Endothelial cell of umbilical vein (primary cell): ENCODE data around the gene RASAL1. TPM values are rescaled to one million over a fixed set of nuclear protein-coding genes. Genes with fewer than 3 reads are reported as not detected.

Source experiments
- BruUV-seq: library from RNA; stranded (reverse); fragments of 400-500 nt; replicated peaks from 2 replicates; lab custom pipeline; 2021; lab: Mats Ljungman, UMichigan
- CTCF ChIA-PET: fragments of 300-600, 350-600 bp; sonication (Branson Sonifier 250); formaldehyde crosslinking; loops from one replicate; lab custom pipeline; 2021; ENCODE audit warnings: antibody characterized with exemption, inconsistent platforms; lab: Charles Lee
- POLR2A ChIA-PET: fragments of 300-600, 350-600 bp; sonication (Branson Sonifier 250); formaldehyde crosslinking; loops from one replicate; lab custom pipeline; 2021; ENCODE audit warnings: antibody characterized with exemption, inconsistent platforms; lab: Charles Lee
- DNase-seq: peaks from one replicate; pipeline ENCODE4 v3.0.0-alpha.2; 2011; ENCODE audit warnings: low read depth, low spot score
- FAIRE-seq: peaks from 2 replicates; lab custom pipeline; 2011; peaks lifted over from hg19 to GRCh38; lab: Jason Lieb, UNC
- H2AFZ ChIP-seq: 2 replicates; pipeline ENCODE4 v1.6.0; 2012; ENCODE audit warnings: low read depth, low read length, control low read depth, inconsistent platforms
- H3K27ac ChIP-seq: 2 replicates; pipeline ENCODE4 v1.5.1; 2011; ENCODE audit warnings: low read depth, mild to moderate bottlenecking, control low read depth, low read length, moderate library complexity; ENCODE audit not compliant: insufficient read depth
- H3K27me3 ChIP-seq, 2 experiments: 2 replicates each; pipeline versions ENCODE4 v1.6.0 to v1.6.1; 2011; ENCODE audit warnings: low read length in 2 of 2, mixed read lengths in 1 of 2; ENCODE audit not compliant: control insufficient read depth in 2 of 2, insufficient read depth in 2 of 2
- H3K36me3 ChIP-seq, 2 experiments: 2 replicates in 1 of 2; 3 replicates in 1 of 2; pipeline ENCODE4 v1.5.1; 2011; ENCODE audit warnings: low read length in 2 of 2, mild to moderate bottlenecking in 1 of 2, moderate library complexity in 1 of 2; ENCODE audit not compliant: control insufficient read depth in 2 of 2, insufficient read depth in 2 of 2; ENCODE audit errors: extremely low read depth in 1 of 2
- H3K4me1 ChIP-seq: 3 replicates; pipeline ENCODE4 v1.5.1; 2011; ENCODE audit warnings: mild to moderate bottlenecking, low read length; ENCODE audit not compliant: control insufficient read depth, insufficient read depth; ENCODE audit errors: extremely low read depth
- H3K4me2 ChIP-seq: 2 replicates; pipeline ENCODE4 v1.6.1; 2011; ENCODE audit warnings: low read length, control low read depth, mixed read lengths; ENCODE audit not compliant: insufficient read depth
- H3K4me3 ChIP-seq, 3 experiments: fragments of 200-600 bp in 1 of 3; sonication (generic), shearing (Covaris generic) in 1 of 3; replicated peaks in 1 of 3; 2 replicates each; pipeline ENCODE4 v1.5.1; 2011 to 2016; ENCODE audit warnings: control low read depth in 3 of 3, low read length in 3 of 3, mild to moderate bottlenecking in 2 of 3, inconsistent platforms in 1 of 3, low read depth in 1 of 3, moderate library complexity in 1 of 3; ENCODE audit not compliant: insufficient read depth in 1 of 3
- H3K79me2 ChIP-seq: 2 replicates; pipeline ENCODE4 v1.6.0; 2012; ENCODE audit warnings: low read length, inconsistent platforms; ENCODE audit not compliant: control insufficient read depth, insufficient read depth
- H3K9ac ChIP-seq: replicated peaks from 2 replicates; pipeline ENCODE3; 2011; ENCODE audit warnings: low read length, control low read depth; ENCODE audit not compliant: insufficient read depth; ENCODE audit errors: extremely low read depth
- H3K9me1 ChIP-seq: replicated peaks from 3 replicates; pipeline ENCODE4 v1.6.0; 2011; ENCODE audit warnings: mild to moderate bottlenecking, low read length; ENCODE audit not compliant: control insufficient read depth, insufficient read depth; ENCODE audit errors: extremely low read depth
- H3K9me3 ChIP-seq: replicated peaks from 2 replicates; pipeline ENCODE4 v1.5.1; 2012; ENCODE audit warnings: low read length, inconsistent platforms; ENCODE audit not compliant: control insufficient read depth, insufficient read depth
- H4K20me1 ChIP-seq: replicated peaks from 2 replicates; pipeline ENCODE3; 2011; ENCODE audit warnings: mild to moderate bottlenecking, low read length; ENCODE audit not compliant: control insufficient read depth, insufficient read depth; ENCODE audit errors: extremely low read depth
- CTCF ChIP-seq, 2 donors: IDR thresholded peaks; 1 replicate in 1 of 2; 2 replicates in 1 of 2; pipeline ENCODE4 v1.5.1; 2011; ENCODE audit warnings: low read length in 2 of 2, mild to moderate bottlenecking in 2 of 2, moderate library complexity in 2 of 2, control low read depth in 1 of 2, inconsistent platforms in 1 of 2, low read depth in 1 of 2; ENCODE audit not compliant: insufficient read depth in 1 of 2; ENCODE audit errors: extremely low read depth in 1 of 2
- EZH2 ChIP-seq: IDR thresholded peaks from 2 replicates; pipeline ENCODE4 v1.6.1; 2012; ENCODE audit warnings: borderline replicate concordance, low read depth, mild to moderate bottlenecking, moderate library complexity, low read length, inconsistent platforms; ENCODE audit not compliant: severe bottlenecking
- FOS ChIP-seq: IDR thresholded peaks from 2 replicates; pipeline ENCODE4 v1.6.1; 2011; ENCODE audit warnings: mild to moderate bottlenecking, low read length, moderate library complexity, borderline replicate concordance; ENCODE audit not compliant: insufficient read depth
- GATA2 ChIP-seq: IDR thresholded peaks from 2 replicates; pipeline ENCODE4 v1.7.0; 2011; ENCODE audit warnings: low read depth, mild to moderate bottlenecking, moderate library complexity, mixed read lengths, low read length; ENCODE audit not compliant: insufficient read length, insufficient read depth
- JUN ChIP-seq: IDR thresholded peaks from 2 replicates; pipeline ENCODE4 v1.6.1; 2011; ENCODE audit warnings: borderline replicate concordance, low read depth; ENCODE audit not compliant: insufficient read length, insufficient read depth
- MYC ChIP-seq: IDR thresholded peaks from one replicate; pipeline ENCODE4 v1.6.1; 2011; ENCODE audit warnings: mild to moderate bottlenecking, low read depth, low read length
- POLR2A ChIP-seq: IDR thresholded peaks from 2 replicates; pipeline ENCODE4 v1.6.1; 2012; ENCODE audit warnings: low read depth, mild to moderate bottlenecking, control low read depth, low read length
- POLR2AphosphoS5 ChIP-seq: IDR thresholded peaks from 2 replicates; pipeline ENCODE4 v1.6.1; 2012; ENCODE audit warnings: low read depth, mild to moderate bottlenecking, control low read depth, low read length, moderate library complexity; ENCODE audit not compliant: insufficient read depth
- dilution Hi-C: fragments of 300-500 bp; cut with MboI; formaldehyde crosslinking; loops from one replicate; pipeline ENCODE4 v1.15.0; 2019; ENCODE audit warnings: low sequenced_read_pairs; ENCODE audit not compliant: extremely low pct_ligation_motif_present
- intact Hi-C: fragments of 100-400 bp; cut with micrococcal nuclease; formaldehyde crosslinking; loops from one replicate; pipeline ENCODE4 v1.10.0; 2022
- polyA plus RNA-seq, 4 experiments: library from polyadenylated mRNA; depleted of rRNA in 3 of 4; stranded (reverse) in 3 of 4; unstranded in 1 of 4; fragments of >200 nt; gene quantifications; 2 replicates each; pipeline versions ENCODE4 v1.2.1 to v1.2.3, GENCODE V29; 2011 to 2012; ENCODE audit warnings: missing spikeins in 1 of 4
- total RNA-seq: library from RNA; stranded (reverse); gene quantifications from 2 replicates; pipeline ENCODE4 v1.2.3, GENCODE V29; 2021
- TF ChIP-seq, protein P1 (sequence below): IDR thresholded peaks from 2 replicates; pipeline ENCODE4 v1.6.1; 2011; ENCODE audit not compliant: insufficient read depth, insufficient read length

Gene RASAL1
- total and polyA plus RNA-seq, 2 donors (not counting 3 experiments of a cell fraction or from before 2014, with no cell fraction given) = not detected

DNA sequence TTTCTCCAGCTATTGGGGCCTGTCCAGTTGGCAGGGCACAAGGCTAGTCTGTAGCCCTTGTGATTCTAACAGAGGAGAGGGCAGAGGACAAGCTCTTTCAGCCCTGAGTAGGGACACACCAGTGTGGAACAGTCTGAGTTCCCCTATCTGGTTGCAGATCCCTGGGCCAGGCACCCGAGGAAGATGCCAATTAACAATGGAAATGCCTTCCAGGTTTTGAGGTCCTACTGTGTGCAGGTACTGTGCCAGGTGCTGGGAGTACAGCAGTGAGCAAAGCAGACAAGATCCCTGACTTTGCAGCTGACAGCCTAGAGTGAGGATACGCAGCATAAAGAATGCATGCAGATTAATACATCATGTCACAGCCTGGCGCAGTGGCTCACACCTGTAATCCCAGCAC, 62.0 kb downstream of the RASAL1 start:
- Histone ChIP-seq H3K4me2 (no peak overlapping the region), H3K9me3 (no peaks in the 10 kb centered on the region), H3K27me3 (peaks cover 10 to 12% of the 10 kb centered on the region in 2 experiments), H3K27ac (no peak overlapping the region), H3K9ac (no peak overlapping the region), H3K36me3 (no peaks in the 10 kb centered on the region), H3K79me2 (no peaks in the 10 kb centered on the region), H4K20me1 (no peaks in the 10 kb centered on the region), H3K4me3 (no peak overlapping the region), H2AFZ (no peak overlapping the region), H3K9me1 (no peaks in the 10 kb centered on the region), H3K4me1 (no peaks in the 10 kb centered on the region)
- ChIA-PET POLR2A (no interaction called here), CTCF (interaction anchor here (0.8 to 1.2 kb wide), 2 partner anchors 81 kb away, joined by 4 to 5 read pairs; no protein-coding TSS in a partner anchor)
- no peak for FAIRE-seq
- BruUV-seq = no TSS peak
- dilution Hi-C loops (no loop called here), intact Hi-C loops (no loop called here)
- TF ChIP-seq CTCF (IDR thresholded peaks at IDR 0.05; ENCODE audit: extremely low read depth in 1 of 2, insufficient read depth in 1 of 2, low read depth in 1 of 2, low read length in 2 of 2) (no peak), JUN (no peak), GATA2 (no peak), POLR2A (no peak), POLR2AphosphoS5 (no peak), MYC (no peak), EZH2 (no peak), FOS (no peak)
- TF ChIP-seq, protein P1, sequence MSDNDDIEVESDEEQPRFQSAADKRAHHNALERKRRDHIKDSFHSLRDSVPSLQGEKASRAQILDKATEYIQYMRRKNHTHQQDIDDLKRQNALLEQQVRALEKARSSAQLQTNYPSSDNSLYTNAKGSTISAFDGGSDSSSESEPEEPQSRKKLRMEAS = no peak
- no peak for DNase-seq
